MM.1S (cell line): ENCODE data around the gene CAMSAP1.

ENCODE experiments used
- DNase-seq: peaks from one replicate; pipeline ENCODE4 v3.0.0-alpha.2; 2015
- H2AFZ ChIP-seq: fragments of 300-600 bp; sonication (generic); 2 replicates; pipeline ENCODE4 v1.6.0; 2016; ENCODE audit warnings: antibody characterized with exemption, low read length
- H3F3A ChIP-seq: fragments of 300-600 bp; sonication (generic); 2 replicates; pipeline ENCODE4 v1.6.1; 2016; ENCODE audit warnings: mild to moderate bottlenecking, antibody characterized with exemption, low read length, moderate library complexity, mixed read lengths; ENCODE audit not compliant: insufficient read depth
- H3K27ac ChIP-seq: fragments of 300-600 bp; sonication (generic); 2 replicates; pipeline ENCODE4 v1.5.1; 2016; ENCODE audit warnings: mild to moderate bottlenecking, low read length
- H3K27me3 ChIP-seq: fragments of 300-600 bp; sonication (generic); replicated peaks from 2 replicates; pipeline ENCODE4 v1.6.0; 2016; ENCODE audit warnings: low read length; ENCODE audit not compliant: insufficient read depth
- H3K36me3 ChIP-seq: fragments of 300-600 bp; sonication (generic); replicated peaks from 2 replicates; pipeline ENCODE4 v1.6.1; 2016; ENCODE audit warnings: mild to moderate bottlenecking, low read length, mixed read lengths; ENCODE audit not compliant: insufficient read depth
- H3K4me1 ChIP-seq: fragments of 300-600 bp; sonication (generic); 2 replicates; pipeline ENCODE4 v1.6.1; 2016; ENCODE audit warnings: low read length, mixed read lengths
- H3K4me2 ChIP-seq: fragments of 300-600 bp; sonication (generic); 2 replicates; pipeline ENCODE4 v1.6.0; 2016; ENCODE audit warnings: low read depth, low read length
- H3K4me3 ChIP-seq: fragments of 300-600 bp; sonication (generic); 2 replicates; pipeline ENCODE4 v1.5.1; 2016; ENCODE audit warnings: low read length, mixed read lengths
- H3K79me2 ChIP-seq: fragments of 300-600 bp; sonication (generic); 2 replicates; pipeline ENCODE4 v1.6.1; 2016; ENCODE audit warnings: mixed run types, low read length, mixed read lengths
- H3K9ac ChIP-seq: fragments of 300-600 bp; sonication (generic); 2 replicates; pipeline ENCODE4 v1.6.1; 2016; ENCODE audit warnings: low read length, mixed read lengths
- H3K9me2 ChIP-seq: fragments of 300-600 bp; sonication (generic); replicated peaks from 2 replicates; pipeline ENCODE4 v1.6.1; 2016; ENCODE audit warnings: mild to moderate bottlenecking, low read length, mixed read lengths; ENCODE audit not compliant: insufficient read depth
- H3K9me3 ChIP-seq: fragments of 300-600 bp; sonication (generic); replicated peaks from 2 replicates; pipeline ENCODE4 v1.6.1; 2016; ENCODE audit warnings: mild to moderate bottlenecking, low read length, mixed read lengths; ENCODE audit not compliant: insufficient read depth
- H4K20me1 ChIP-seq: fragments of 300-600 bp; sonication (generic); 2 replicates; pipeline ENCODE4 v1.6.1; 2016; ENCODE audit warnings: mild to moderate bottlenecking, low read length, moderate library complexity, mixed read lengths; ENCODE audit not compliant: insufficient read depth
- EZH2 ChIP-seq: fragments of 300-600 bp; sonication (generic); optimal IDR thresholded peaks from 2 replicates; pipeline ENCODE3; 2017; ENCODE audit warnings: low read depth, mild to moderate bottlenecking, antibody characterized with exemption, low read length, mixed read lengths
- EZH2phosphoT487 ChIP-seq: fragments of 300-600 bp; sonication (generic); IDR thresholded peaks from 2 replicates; pipeline ENCODE4 v1.6.1; 2018; ENCODE audit warnings: antibody characterized with exemption, low read length
- TF ChIP-seq, protein P1 (sequence below): fragments of 300-600 bp; sonication (generic); IDR thresholded peaks from 2 replicates; pipeline ENCODE4 v1.5.1; 2016; ENCODE audit warnings: antibody characterized with exemption, low read length, mixed read lengths

The CAMSAP1 gene

DNA sequence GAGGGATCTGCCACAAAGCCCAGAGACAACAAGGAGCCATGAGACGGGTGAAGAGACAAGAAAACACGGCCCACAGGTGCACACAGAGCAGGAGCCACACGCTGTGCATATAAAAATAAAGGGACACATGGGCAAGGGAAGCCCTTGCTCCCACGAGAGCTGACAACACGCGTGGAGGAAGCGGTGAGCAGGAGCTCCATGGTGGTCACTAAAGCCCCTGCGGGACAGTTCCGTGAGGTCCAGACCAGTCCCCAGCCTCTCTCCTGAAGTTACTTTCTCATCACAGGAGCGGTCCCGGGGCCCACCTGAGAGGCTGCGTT lies 90.7 kb downstream of the CAMSAP1 start:
- Histone ChIP-seq H3F3A (no peaks in the 10 kb centered on the region), H3K4me1 (no peaks in the 10 kb centered on the region), H3K79me2 (no peaks in the 10 kb centered on the region), H3K9me3 (no peaks in the 10 kb centered on the region), H2AFZ (no peak overlapping the region), H3K27me3 (no peaks in the 10 kb centered on the region), H3K9me2 (no peaks in the 10 kb centered on the region), H3K4me3 (no peak overlapping the region), H3K9ac (no peak overlapping the region), H3K36me3 (no peaks in the 10 kb centered on the region), H3K4me2 (no peak overlapping the region), H3K27ac (no peak overlapping the region), H4K20me1 (no peaks in the 10 kb centered on the region)
- no peak for DNase-seq
- no peak for TF ChIP-seq EZH2
- TF ChIP-seq, protein P1, sequence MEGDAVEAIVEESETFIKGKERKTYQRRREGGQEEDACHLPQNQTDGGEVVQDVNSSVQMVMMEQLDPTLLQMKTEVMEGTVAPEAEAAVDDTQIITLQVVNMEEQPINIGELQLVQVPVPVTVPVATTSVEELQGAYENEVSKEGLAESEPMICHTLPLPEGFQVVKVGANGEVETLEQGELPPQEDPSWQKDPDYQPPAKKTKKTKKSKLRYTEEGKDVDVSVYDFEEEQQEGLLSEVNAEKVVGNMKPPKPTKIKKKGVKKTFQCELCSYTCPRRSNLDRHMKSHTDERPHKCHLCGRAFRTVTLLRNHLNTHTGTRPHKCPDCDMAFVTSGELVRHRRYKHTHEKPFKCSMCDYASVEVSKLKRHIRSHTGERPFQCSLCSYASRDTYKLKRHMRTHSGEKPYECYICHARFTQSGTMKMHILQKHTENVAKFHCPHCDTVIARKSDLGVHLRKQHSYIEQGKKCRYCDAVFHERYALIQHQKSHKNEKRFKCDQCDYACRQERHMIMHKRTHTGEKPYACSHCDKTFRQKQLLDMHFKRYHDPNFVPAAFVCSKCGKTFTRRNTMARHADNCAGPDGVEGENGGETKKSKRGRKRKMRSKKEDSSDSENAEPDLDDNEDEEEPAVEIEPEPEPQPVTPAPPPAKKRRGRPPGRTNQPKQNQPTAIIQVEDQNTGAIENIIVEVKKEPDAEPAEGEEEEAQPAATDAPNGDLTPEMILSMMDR, result no peak
- no peak for TF ChIP-seq EZH2phosphoT487

DNA sequence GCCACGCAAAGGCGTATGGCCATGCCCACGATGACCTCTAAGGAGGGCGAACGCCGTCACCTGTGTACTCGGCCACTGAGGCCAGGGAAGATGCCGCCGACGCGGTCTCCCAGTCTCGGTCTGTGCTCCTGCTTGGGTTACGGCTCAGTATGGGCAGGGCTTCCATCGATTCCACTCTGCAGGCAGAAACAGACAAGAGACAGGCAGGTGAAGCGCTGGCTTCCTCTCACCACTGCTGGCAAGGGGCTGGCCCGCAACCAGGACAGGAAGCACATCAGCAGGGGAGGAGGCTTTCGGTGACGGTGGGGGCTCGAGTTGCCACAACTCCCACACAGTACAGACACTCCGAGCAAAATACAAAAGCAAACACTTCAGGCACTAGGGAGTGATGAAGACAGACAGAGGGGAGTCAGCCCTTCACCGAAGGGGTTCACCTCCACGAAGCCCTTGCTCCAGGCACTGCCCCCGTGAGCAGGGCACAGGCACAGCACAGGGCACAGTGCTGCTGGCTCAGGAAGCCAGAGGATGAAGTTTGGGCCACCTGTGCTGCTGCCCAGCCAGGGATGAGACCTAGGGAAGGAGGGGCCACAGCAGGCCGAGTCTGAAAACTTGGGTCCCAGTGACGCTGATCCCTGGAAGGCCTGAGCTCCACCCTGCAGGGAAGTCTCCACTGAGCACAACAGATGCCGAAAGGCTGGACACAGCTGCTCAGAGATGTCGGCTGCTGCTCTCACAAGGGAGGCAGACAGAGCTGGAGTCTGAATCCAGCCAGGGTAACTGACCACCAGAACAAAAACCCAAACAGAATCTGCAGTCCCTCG lies 91.3 kb downstream of the CAMSAP1 start:
- Histone ChIP-seq H3K4me2 (no peak overlapping the region), H3K79me2 (no peaks in the 10 kb centered on the region), H4K20me1 (no peaks in the 10 kb centered on the region), H3K27me3 (no peaks in the 10 kb centered on the region), H3K9me2 (no peaks in the 10 kb centered on the region), H3K9me3 (no peaks in the 10 kb centered on the region), H3K4me1 (no peaks in the 10 kb centered on the region), H3K27ac (no peak overlapping the region), H3K36me3 (no peaks in the 10 kb centered on the region), H3K9ac (no peak overlapping the region), H3F3A (no peaks in the 10 kb centered on the region), H2AFZ (no peak overlapping the region), H3K4me3 (no peak overlapping the region)
- TF ChIP-seq EZH2 (no peak), EZH2phosphoT487 (no peak)
- TF ChIP-seq, protein P1, result no peak
- DNase-seq, result no peak

DNA sequence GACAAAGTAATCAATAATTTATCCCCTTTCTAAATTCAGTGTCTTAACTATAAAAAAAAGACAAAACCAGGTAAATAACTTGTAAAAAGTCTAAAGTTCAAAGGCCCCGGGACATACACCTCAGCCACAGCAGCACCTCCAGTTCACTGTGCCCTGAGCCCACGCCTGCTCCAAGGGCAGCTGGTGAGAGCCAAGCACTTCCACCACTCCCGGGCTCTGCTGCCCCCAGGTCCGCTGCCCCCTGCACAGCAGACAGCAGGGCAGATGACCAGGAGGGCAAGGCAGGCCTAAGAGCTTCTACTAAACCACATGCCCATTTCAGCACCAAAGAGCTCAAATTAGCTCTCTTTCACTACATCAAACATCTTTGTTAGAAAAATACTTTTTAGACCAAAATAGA lies 91.9 kb downstream of the CAMSAP1 start:
- TF ChIP-seq EZH2phosphoT487 (no peak), EZH2 (no peak)
- TF ChIP-seq, protein P1, result no peak
- Histone ChIP-seq H3K9ac (no peak overlapping the region), H4K20me1 (no peaks in the 10 kb centered on the region), H3K4me3 (no peak overlapping the region), H2AFZ (no peak overlapping the region), H3K4me1 (no peaks in the 10 kb centered on the region), H3K9me3 (no peaks in the 10 kb centered on the region), H3K27ac (no peak overlapping the region), H3K4me2 (no peak overlapping the region), H3F3A (no peaks in the 10 kb centered on the region), H3K36me3 (no peaks in the 10 kb centered on the region), H3K79me2 (no peaks in the 10 kb centered on the region), H3K27me3 (no peaks in the 10 kb centered on the region), H3K9me2 (no peaks in the 10 kb centered on the region)
- DNase-seq, result no peak
